ENCODE measurements around the gene PSMD3. TPM values are rescaled to one million over a fixed set of nuclear protein-coding genes. Genes with fewer than 3 reads are reported as not detected.

PSMD3 gene
- total and polyA plus RNA-seq, 9 of the 15 experiments (the other 6 are each of a cell fraction or from before 2014, with no cell fraction given): 2.0 to 251 (median 135) TPM

GRCh38 chr17:39960524-39961041 lies 20.0 kb upstream of the PSMD3 start:
- CTCF ChIA-PET (ENCODE audit: low intra/inter-chr PET ratio): interaction anchor here (0.6 kb wide), 1 partner anchor 13 kb away, joined by 3 read pairs; no protein-coding TSS in a partner anchor
- Histone ChIP-seq H3K4me2 (ENCODE audit: insufficient read depth, low read length) (no peak overlapping the region), H3K4me1 (replicated peaks in 1 of 2; ENCODE audit: control insufficient read depth in 2 of 2, insufficient read depth in 2 of 2, low read length in 2 of 2) (peaks cover 2 to 10% of the 10 kb centered on the region in 2 experiments; a peak in 4 of 5 replicates), H3K4me3 (no peak overlapping the region), H3K9me3 (replicated peaks; ENCODE audit: control insufficient read depth, insufficient read depth, low read depth, low read length) (no peaks in the 10 kb centered on the region), H3K27me3 (ENCODE audit: control insufficient read depth in 2 of 2, insufficient read depth in 2 of 2, low read length in 2 of 2) (peaks cover 5 to 6% of the 10 kb centered on the region in 2 experiments; a peak in 3 of 5 replicates), H2AFZ (ENCODE audit: low read depth, low read length) (peak overlapping the region; percentile 58), H3K79me2 (ENCODE audit: control insufficient read depth, insufficient read depth, low read length) (no peaks in the 10 kb centered on the region), H3K36me3 (ENCODE audit: control insufficient read depth, insufficient read depth, low read length) (no peaks in the 10 kb centered on the region), H4K20me1 (replicated peaks; ENCODE audit: control insufficient read depth, insufficient read depth, low read length) (no peaks in the 10 kb centered on the region), H3K9ac (ENCODE audit: insufficient read depth in 1 of 2, low read depth in 2 of 2, low read length in 2 of 2) (peak overlapping the region in 1 of 2 experiments; percentile 73; a peak in 1 of 4 replicates), H3K27ac (ENCODE audit: extremely low read depth, low read depth, low read length) (no peak overlapping the region), H3K9me1 (ENCODE audit: control insufficient read depth, insufficient read depth, low read length) (no peaks in the 10 kb centered on the region)
- no peak for DNase-seq (ENCODE audit: extremely low read depth in 1 of 4, low spot score in 3 of 4)
- ATAC-seq: no peak
- FAIRE-seq: peak; percentile 15
- intact Hi-C loops (cut with micrococcal nuclease) (no loop called here), in situ Hi-C loops (cut with MboI) (no loop called here)
- POLR2A ChIA-PET: no interaction called here
- TF ChIP-seq BMI1 (IDR thresholded peaks at IDR 0.05; ENCODE audit: low read length) (no peak), NFIC (IDR thresholded peaks at IDR 0.05) (peak; percentile 25)
- no TSS peak for BruUV-seq (replicated peaks)
- WGBS (ENCODE audit: insufficient coverage, low coverage, missing lambda C conversion rate): 38% methylated on average over 6 of the region's 8 CpGs

- intact Hi-C loops (cut with micrococcal nuclease): no loop called here
- POLR2A ChIA-PET: interaction anchor here (1.3 kb wide), 1 partner anchor 8 kb away, joined by 3 read pairs; no protein-coding TSS in a partner anchor
- Histone ChIP-seq H3K27ac (ENCODE audit: extremely low read depth, low read depth, low read length) (no peak within 1 kb of the TSS), H3K9me3 (replicated peaks; ENCODE audit: control insufficient read depth, insufficient read depth, low read depth, low read length) (no peaks in the 10 kb centered on the region), H4K20me1 (replicated peaks; ENCODE audit: control insufficient read depth, insufficient read depth, low read length) (no peaks in the 10 kb centered on the region), H2AFZ (ENCODE audit: low read depth, low read length) (no peak within 1 kb of the TSS), H3K9me1 (ENCODE audit: control insufficient read depth, insufficient read depth, low read length) (no peaks in the 10 kb centered on the region), H3K9ac (ENCODE audit: insufficient read depth in 1 of 2, low read depth in 2 of 2, low read length in 2 of 2) (0 out of 4 replicates have a peak within 1 kb of the TSS, but pooled peaks of 1 of the 2 experiments have one; percentile 26), H3K4me1 (replicated peaks in 1 of 2; ENCODE audit: control insufficient read depth in 2 of 2, insufficient read depth in 2 of 2, low read length in 2 of 2) (peaks cover 2 to 14% of the 10 kb centered on the region in 2 experiments; a peak in 4 of 5 replicates), H3K27me3 (ENCODE audit: control insufficient read depth in 2 of 2, insufficient read depth in 2 of 2, low read length in 2 of 2) (peaks cover 6 to 13% of the 10 kb centered on the region in 2 experiments; a peak in 3 of 5 replicates), H3K36me3 (ENCODE audit: control insufficient read depth, insufficient read depth, low read length) (no peaks in the 10 kb centered on the region), H3K4me3 (no peak within 1 kb of the TSS), H3K79me2 (ENCODE audit: control insufficient read depth, insufficient read depth, low read length) (no peaks in the 10 kb centered on the region), H3K4me2 (ENCODE audit: insufficient read depth, low read length) (no peak within 1 kb of the TSS)
- BruUV-seq (replicated peaks): no TSS peak
- WGBS (ENCODE audit: insufficient coverage, low coverage, missing lambda C conversion rate): 22% methylated on average over 6 of the region's 6 CpGs
- DNase-seq (ENCODE audit: extremely low read depth in 1 of 4, low spot score in 3 of 4) (no peak), ATAC-seq (no peak), FAIRE-seq (no peak)
- CTCF ChIA-PET (ENCODE audit: low intra/inter-chr PET ratio): no interaction called here
- in situ Hi-C loops (cut with MboI): no loop called here
- TF ChIP-seq CGGBP1 (CRISPR knock-in tag; IDR thresholded peaks at IDR 0.05): no peak
- no peak for TF ChIP-seq MAZ (CRISPR knock-in tag; conservative IDR thresholded peaks at IDR 0.05 in 1 of 2, IDR thresholded peaks at IDR 0.05 in 1 of 2)
- no peak for TF ChIP-seq CREBBP (IDR thresholded peaks at IDR 0.05; ENCODE audit: low read depth, low read length)
- no peak for TF ChIP-seq POLR2B (IDR thresholded peaks at IDR 0.05; ENCODE audit: low read depth, partially characterized antibody)
- no peak for TF ChIP-seq CBFA2T2 (conservative IDR thresholded peaks at IDR 0.05)
- no peak for TF ChIP-seq HIVEP1 (CRISPR knock-in tag; IDR thresholded peaks at IDR 0.05)
- no peak for TF ChIP-seq GTF2E2 (tag; IDR thresholded peaks at IDR 0.05)
- TF ChIP-seq ZNF431 (CRISPR knock-in tag; IDR thresholded peaks at IDR 0.05): no peak
- TF ChIP-seq TAF1 (IDR thresholded peaks at IDR 0.05; ENCODE audit: control insufficient read depth, extremely low read depth, insufficient read depth, low read length, severe bottlenecking): no peak
- TF ChIP-seq PTBP1 (IDR thresholded peaks at IDR 0.05; ENCODE audit: low read depth, low read length): no peak
- TF ChIP-seq E2F6 (IDR thresholded peaks at IDR 0.05; ENCODE audit: borderline replicate concordance in 1 of 2, extremely low read depth in 1 of 2, insufficient read depth in 1 of 2, insufficient read length in 1 of 2, low read depth in 1 of 2, low read length in 1 of 2, poor library complexity in 1 of 2, severe bottlenecking in 1 of 2): no peak
Measured at GRCh38 chr17:39962642-39963220, 17.9 kb upstream of the PSMD3 start, which contains the start of gene GSDMA. TSS of gene GSDMA (plus strand) at chr17:39963004. CDS start at chr17:39965688, 2,684 bp downstream.

Measured in K562 (cell line).